IMR-90 (cell line): ENCODE measurements around the gene TRHDE. TPM values are rescaled to one million over a fixed set of nuclear protein-coding genes. Genes with fewer than 3 reads are reported as not detected.

Experiments used
- ATAC-seq: fragments of 200-7000 bp; cut with Tn5 transposase; 2 replicates; pipeline ENCODE4 v1.9.1; 2020; ENCODE audit warnings: low read depth, mild to moderate bottlenecking, moderate library complexity
- BruUV-seq: library from RNA; stranded (reverse); fragments of 400-500 nt; replicated peaks from 2 replicates; lab custom pipeline; 2021; lab: Mats Ljungman, UMichigan
- CTCF ChIA-PET: fragments of 300-600 bp; formaldehyde crosslinking; extraction: SDS; loops from one replicate; lab custom pipeline; 2021; ENCODE audit warnings: antibody characterized with exemption; lab: Yijun Ruan, JAX
- POLR2A ChIA-PET: fragments of 300-600 bp; sonication (Branson Sonifier 250); formaldehyde crosslinking; loops from one replicate; lab custom pipeline; 2022; ENCODE audit warnings: antibody characterized with exemption; ENCODE audit not compliant: unreplicated experiment; lab: Charles Lee
- DNase-seq: peaks from one replicate; pipeline ENCODE4 v3.0.0; 2013
- H2AFZ ChIP-seq: replicated peaks from 2 replicates; pipeline ENCODE3; 2013; ENCODE audit warnings: low read length, mild to moderate bottlenecking; ENCODE audit not compliant: poor library complexity
- H2AK5ac ChIP-seq: 2 replicates; pipeline ENCODE4 v1.6.1; 2013; ENCODE audit warnings: low read depth, low read length, inconsistent platforms
- H2AK9ac ChIP-seq: replicated peaks from 2 replicates; pipeline ENCODE3; 2013; ENCODE audit warnings: mild to moderate bottlenecking, low read depth, low read length, moderate library complexity; ENCODE audit not compliant: poor library complexity
- H2BK120ac ChIP-seq: 2 replicates; pipeline ENCODE4 v1.6.1; 2013; ENCODE audit warnings: low read depth, low read length, inconsistent platforms
- H2BK15ac ChIP-seq: 3 replicates; pipeline ENCODE4 v1.6.1; 2013; ENCODE audit warnings: low read depth, low read length, inconsistent platforms
- H2BK20ac ChIP-seq: 2 replicates; pipeline ENCODE4 v1.6.1; 2013; ENCODE audit warnings: low read depth, mild to moderate bottlenecking, inconsistent platforms, low read length, moderate library complexity
- H2BK5ac ChIP-seq: 2 replicates; pipeline ENCODE4 v1.6.1; 2013; ENCODE audit warnings: mild to moderate bottlenecking, low read depth, low read length, inconsistent platforms; ENCODE audit not compliant: poor library complexity, severe bottlenecking
- H3K14ac ChIP-seq: replicated peaks from 2 replicates; pipeline ENCODE4 v1.6.1; 2013; ENCODE audit warnings: low read depth, low read length, inconsistent platforms
- H3K18ac ChIP-seq: 2 replicates; pipeline ENCODE4 v1.6.1; 2013; ENCODE audit warnings: low read depth, low read length, control low read depth
- H3K23ac ChIP-seq: 2 replicates; pipeline ENCODE4 v1.6.1; 2013; ENCODE audit warnings: low read depth, low read length, inconsistent platforms
- H3K27ac ChIP-seq: 2 replicates; pipeline ENCODE4 v1.5.1; 2013; ENCODE audit warnings: mild to moderate bottlenecking, control low read depth, low read length; ENCODE audit not compliant: insufficient read depth
- H3K27me3 ChIP-seq: 2 replicates; pipeline ENCODE4 v1.6.1; 2013; ENCODE audit warnings: low read length; ENCODE audit not compliant: control insufficient read depth, insufficient read depth
- H3K36me3 ChIP-seq: 2 replicates; pipeline ENCODE4 v1.6.1; 2013; ENCODE audit warnings: low read length, mixed read lengths; ENCODE audit not compliant: control insufficient read depth, insufficient read depth
- H3K4ac ChIP-seq: 2 replicates; pipeline ENCODE4 v1.6.1; 2013; ENCODE audit warnings: low read depth, low read length, inconsistent platforms
- H3K4me1 ChIP-seq: 2 replicates; pipeline ENCODE4 v1.6.1; 2013; ENCODE audit warnings: low read length, mixed read lengths; ENCODE audit not compliant: control insufficient read depth, insufficient read depth
- H3K4me2 ChIP-seq: 2 replicates; pipeline ENCODE4 v1.6.1; 2013; ENCODE audit warnings: low read depth, mild to moderate bottlenecking, control low read depth, low read length, moderate library complexity
- H3K4me3 ChIP-seq: 2 replicates; pipeline ENCODE4 v1.5.1; 2013; ENCODE audit warnings: low read depth, mild to moderate bottlenecking, control low read depth, low read length, moderate library complexity; ENCODE audit not compliant: insufficient read depth
- H3K56ac ChIP-seq: 2 replicates; pipeline ENCODE4 v1.6.1; 2013; ENCODE audit warnings: low read length, inconsistent platforms; ENCODE audit not compliant: insufficient read depth; ENCODE audit errors: extremely low read depth
- H3K79me1 ChIP-seq, 2 experiments: 2 replicates each; pipeline ENCODE4 v1.6.1; 2013; ENCODE audit warnings: low read length in 2 of 2, inconsistent platforms in 1 of 2, low read depth in 1 of 2
- H3K9ac ChIP-seq: 2 replicates; pipeline ENCODE4 v1.6.1; 2013; ENCODE audit warnings: low read depth, low read length, control low read depth
- H3K9me1 ChIP-seq: 2 replicates; pipeline ENCODE4 v1.6.1; 2013; ENCODE audit warnings: low read length, inconsistent platforms; ENCODE audit not compliant: insufficient read depth
- H3K9me3 ChIP-seq: 2 replicates; pipeline ENCODE4 v1.6.1; 2013; ENCODE audit warnings: low read length; ENCODE audit not compliant: control insufficient read depth, insufficient read depth
- H4K20me1 ChIP-seq: 2 replicates; pipeline ENCODE4 v1.6.1; 2013; ENCODE audit warnings: low read length, inconsistent platforms; ENCODE audit not compliant: insufficient read depth
- H4K5ac ChIP-seq: 2 replicates; pipeline ENCODE4 v1.6.1; 2013; ENCODE audit warnings: mild to moderate bottlenecking, low read depth, low read length, control low read depth
- H4K8ac ChIP-seq, 2 experiments: 2 replicates each; pipeline ENCODE4 v1.6.1; 2013; ENCODE audit warnings: low read depth in 2 of 2, low read length in 2 of 2, control low read depth in 1 of 2, inconsistent platforms in 1 of 2
- H4K91ac ChIP-seq: 2 replicates; pipeline ENCODE4 v1.6.1; 2013; ENCODE audit warnings: low read depth, low read length, inconsistent platforms; ENCODE audit not compliant: insufficient read depth
- FOS ChIP-seq: fragments of 150-350 bp; IDR thresholded peaks from 2 replicates; pipeline ENCODE4 v1.6.1; 2016; ENCODE audit warnings: low read depth, low read length
- MAFK ChIP-seq: IDR thresholded peaks from 2 replicates; pipeline ENCODE4 v1.6.1; 2012; ENCODE audit warnings: low read depth, low read length, improper control_type of control experiment
- MXI1 ChIP-seq: IDR thresholded peaks from 2 replicates; pipeline ENCODE4 v1.6.1; 2012; ENCODE audit warnings: low read depth, mild to moderate bottlenecking, low read length, moderate library complexity, borderline replicate concordance
- NFE2L2 ChIP-seq: fragments of 150-350 bp; IDR thresholded peaks from 2 replicates; pipeline ENCODE4 v1.6.1; 2016; ENCODE audit warnings: low read depth, mild to moderate bottlenecking, low read length
- POLR2A ChIP-seq: IDR thresholded peaks from 2 replicates; pipeline ENCODE4 v1.6.1; 2012; ENCODE audit warnings: mild to moderate bottlenecking, low read depth, low read length
- WGBS, 2 experiments: methylation state at CpG; one replicate each; pipeline versions ENCODE4 v1.1.5 to v1.1.7; 2013; ENCODE audit warnings: missing lambda C conversion rate in 2 of 2; ENCODE audit not compliant: insufficient read length in 1 of 2; ENCODE audit errors: extremely low coverage in 2 of 2; 5-methylcytosine and 5-hydroxymethylcytosine counted together
- dilution Hi-C: fragments of 300-500 bp; cut with HindIII; formaldehyde crosslinking; loops from one replicate; pipeline ENCODE4 v1.14.3; 2018; ENCODE audit warnings: low sequenced_read_pairs; ENCODE audit not compliant: unreplicated experiment
- in situ Hi-C: fragments of 300-500 bp; cut with MboI; formaldehyde crosslinking; loops from 3 replicates; pipeline ENCODE4 v1.14.3; 2019; ENCODE audit warnings: low sequenced_read_pairs, inconsistent platforms, mixed read lengths
- intact Hi-C: fragments of 100-400 bp; cut with micrococcal nuclease; formaldehyde crosslinking; loops from 2 replicates; pipeline ENCODE4 v1.10.0; 2022
- polyA plus RNA-seq, 3 experiments: library from polyadenylated mRNA; depleted of rRNA; stranded (reverse); fragments of >200 nt; gene quantifications; 2 replicates each; pipeline ENCODE4 v1.2.3, GENCODE V29; 2012; ENCODE audit warnings: low replicate concordance in 1 of 3
- total RNA-seq: library from RNA; depleted of rRNA; stranded (reverse); fragments of >200 nt; gene quantifications from 2 replicates; pipeline ENCODE4 v1.2.3, GENCODE V29; 2012

TRHDE gene
- total and polyA plus RNA-seq, 2 of the 4 experiments (the other 2 are of a cell fraction) = 33.7 to 65.1 TPM

DNA sequence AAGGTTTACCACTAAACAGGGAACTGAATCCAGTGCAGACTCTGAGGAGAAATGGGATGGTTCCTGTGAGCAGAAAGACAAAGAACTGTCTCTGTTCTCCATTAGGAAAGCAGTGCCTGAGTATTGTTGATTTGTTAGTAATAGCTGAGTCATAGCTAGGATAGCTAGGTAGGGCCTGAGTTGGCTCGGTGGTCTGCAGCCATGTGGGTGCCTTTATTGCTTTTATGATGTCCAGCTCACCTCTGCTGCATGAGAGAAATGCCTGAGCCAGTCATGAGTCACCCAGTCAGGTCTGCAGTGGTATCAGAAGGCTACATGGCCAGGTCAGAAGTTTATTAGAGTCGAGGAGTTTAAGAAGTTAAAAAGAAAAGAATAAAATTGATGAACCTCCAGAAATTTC, 24.2 kb downstream of the TRHDE start:
- peaks cover 19% of the 10 kb centered on the region for H3K9me1 ChIP-seq
- peak; percentile 91 for DNase-seq
- H3K9me3 ChIP-seq = no peaks in the 10 kb centered on the region
- BruUV-seq = no TSS peak
- CTCF ChIA-PET = interaction anchor here (2.7 kb wide), 1 partner anchor 14 kb away, joined by 11 read pairs; no protein-coding TSS in a partner anchor
- peak overlapping the region; percentile 94 for H4K8ac ChIP-seq
- peak overlapping the region; percentile 87 for H4K91ac ChIP-seq
- H4K20me1 ChIP-seq = no peaks in the 10 kb centered on the region
- H3K4ac ChIP-seq = peak overlapping the region; percentile 99; the same call in 1 of the 2 replicates
- no peak overlapping the region for H3K4me3 ChIP-seq
- dilution Hi-C loops = no loop called here
- H2BK15ac ChIP-seq = peak overlapping the region; percentile 37; the same call in 1 of the 3 replicates
- TF ChIP-seq MXI1 (peak; percentile 41; the same call in 1 of the 2 replicates), NFE2L2 (peak; percentile 93), FOS (peak; percentile 82), MAFK (peak; percentile 46), POLR2A (no peak; the same call in 1 of the 2 replicates)
- H2BK20ac ChIP-seq = peak overlapping the region; percentile 99; the same call in 1 of the 2 replicates
- peaks cover 34 to 74% of the 10 kb centered on the region in 2 experiments for H3K79me1 ChIP-seq
- H3K27ac ChIP-seq = peak overlapping the region; percentile 78
- intact Hi-C loops = no loop called here
- H3K14ac ChIP-seq = peak overlapping the region; percentile 95
- H2BK120ac ChIP-seq = peak overlapping the region; percentile 95
- peak overlapping the region; percentile 54 for H2AK5ac ChIP-seq
- peak overlapping the region; percentile 94 for H3K56ac ChIP-seq
- peak; percentile 47 for ATAC-seq
- H4K5ac ChIP-seq = peak overlapping the region; percentile 26; the same call in 1 of the 2 replicates
- no peak overlapping the region for H2AK9ac ChIP-seq
- WGBS, 2 experiments = 0% methylated on average over 1 of the region's 2 CpGs; no CpG with 5 or more reads in 1 of the 2 experiments
- 0 out of 2 replicates have a peak, but pooled peaks cover 3% of the 10 kb centered on the region for H3K36me3 ChIP-seq
- peak overlapping the region; percentile 96 for H3K23ac ChIP-seq
- H3K18ac ChIP-seq = peak overlapping the region; percentile 70
- H2AFZ ChIP-seq = no peak overlapping the region
- peak overlapping the region; percentile 12; the same call in 1 of the 2 replicates for H3K9ac ChIP-seq
- peak overlapping the region; percentile 98 for H2BK5ac ChIP-seq
- in situ Hi-C loops = no loop called here
- peak overlapping the region; percentile 48; the same call in 1 of the 2 replicates for H3K4me2 ChIP-seq
- H3K27me3 ChIP-seq = no peaks in the 10 kb centered on the region
- peaks cover 31% of the 10 kb centered on the region for H3K4me1 ChIP-seq
- POLR2A ChIA-PET = no interaction called here
